HG03066 (cell line): Measurements from ENCODE around the gene OSBPL6.
"Not testable (repeated sequence)": the region's sequence is repeated elsewhere in the genome, so short reads cannot be mapped to it uniquely, and the experiment has no call there.

Experiments used
- ATAC-seq: cut with Tn5 transposase; IDR thresholded peaks from one replicate; pipeline ENCODE4 v1.9.1; 2021; ENCODE audit warnings: low read depth; ENCODE audit not compliant: unreplicated experiment

OSBPL6 gene

GRCh38 chr2:178422097-178422496, 227.8 kb downstream of the OSBPL6 start:
- no peak for ATAC-seq

GRCh38 chr2:178423746-178424145, 229.4 kb downstream of the OSBPL6 start:
- not testable (repeated sequence) for ATAC-seq

- no peak for ATAC-seq
These were observed 231.0 kb downstream of the OSBPL6 start for GRCh38 chr2:178425255-178425827.

- no peak for ATAC-seq
These were observed 232.1 kb downstream of the OSBPL6 start for GRCh38 chr2:178426388-178426787.

GRCh38 chr2:178427458-178427857, 233.1 kb downstream of the OSBPL6 start:
- no peak for ATAC-seq

GRCh38 chr2:178428396-178428806, 234.1 kb downstream of the OSBPL6 start:
- no peak for ATAC-seq

- no peak for ATAC-seq
These were observed 235.0 kb downstream of the OSBPL6 start for GRCh38 chr2:178429336-178429735.

- no peak for ATAC-seq
These were observed 242.3 kb downstream of the OSBPL6 start for GRCh38 chr2:178436662-178437061.

GRCh38 chr2:178441426-178441825, 247.1 kb downstream of the OSBPL6 start:
- ATAC-seq = no peak

- no peak for ATAC-seq
These were observed 254.8 kb downstream of the OSBPL6 start for GRCh38 chr2:178448968-178449661.

- ATAC-seq = no peak
These were observed 255.6 kb downstream of the OSBPL6 start for GRCh38 chr2:178449700-178450523.

GRCh38 chr2:178450524-178450773, 256.1 kb downstream of the OSBPL6 start:
- peak; percentile 41 for ATAC-seq

GRCh38 chr2:178450774-178451525, 256.6 kb downstream of the OSBPL6 start, which contains the start of the genes PJVK and PRKRA:
TSS of gene PJVK (plus strand) at chr2:178451378. CDS start at chr2:178453410, 2,032 bp downstream.
TSS of gene PRKRA (minus strand) at chr2:178451175. CDS start at chr2:178451030, 145 bp downstream.
- peak; percentile 81 for ATAC-seq

- no peak for ATAC-seq
These were observed 258.0 kb downstream of the OSBPL6 start for GRCh38 chr2:178452334-178452733.
